Astrocyte (in vitro differentiated cells and primary cell): Measurements from ENCODE around the gene PSEN1.

ENCODE experiments used
- CTCF ChIP-seq: IDR thresholded peaks from 2 replicates; pipeline ENCODE4 v1.5.1; 2011; ENCODE audit warnings: low read depth, mild to moderate bottlenecking, inconsistent platforms, low read length, moderate library complexity; ENCODE audit not compliant: insufficient read depth
- EZH2 ChIP-seq: IDR thresholded peaks from 2 replicates; pipeline ENCODE4 v1.6.1; 2012; ENCODE audit warnings: mild to moderate bottlenecking, low read length, inconsistent platforms; ENCODE audit not compliant: insufficient read depth

- TF ChIP-seq CTCF (no peak), EZH2 (no peak)
Observed at GRCh38 chr14:73267474-73267873, 131.2 kb downstream of the PSEN1 start.
